ENCODE results near the gene ALK.

ALK gene

DNA sequence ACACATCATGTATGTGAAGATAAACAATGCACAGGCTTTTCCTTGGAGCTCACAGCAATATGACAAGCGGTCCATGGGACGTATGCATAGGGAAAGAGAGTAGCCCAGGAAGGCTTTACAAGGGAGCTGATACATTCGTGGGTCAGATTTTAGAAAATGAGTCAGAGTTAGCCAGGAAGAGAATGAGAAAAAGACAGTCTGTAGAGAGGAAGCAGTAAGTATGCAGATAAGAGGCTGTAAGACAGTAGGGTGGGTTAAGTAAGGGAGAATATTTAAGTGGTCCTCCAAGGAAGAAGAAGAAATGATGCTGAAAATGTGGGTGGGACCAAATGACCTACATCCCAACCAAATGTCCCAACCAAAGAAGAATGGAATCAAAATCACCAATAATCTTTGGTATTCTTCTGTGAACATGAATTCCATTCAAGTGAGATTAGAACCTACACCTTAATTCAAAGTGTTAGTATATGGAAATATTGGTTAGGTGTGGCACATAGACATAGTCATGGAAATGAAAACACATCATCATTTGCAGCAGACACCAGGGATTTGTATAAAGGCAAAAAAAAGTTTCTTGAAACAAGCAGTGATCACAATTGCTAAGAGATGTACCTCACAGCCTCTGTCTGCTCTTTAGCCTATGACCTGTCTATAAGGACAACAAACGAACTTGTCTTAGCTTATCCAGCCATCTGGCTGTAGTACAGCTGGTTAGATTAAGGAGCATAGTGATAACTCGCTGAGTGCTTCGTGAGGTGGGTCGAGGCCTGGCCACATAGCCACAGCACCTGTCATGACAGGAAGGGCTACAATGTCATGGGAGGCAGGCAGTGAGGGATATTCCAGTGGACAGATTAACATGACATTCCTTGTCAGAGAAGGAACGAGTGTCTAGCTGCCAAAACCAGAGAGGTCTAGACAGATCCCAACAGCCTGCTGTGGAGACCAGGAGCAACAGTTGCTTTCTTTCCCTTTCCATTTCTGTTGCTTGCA lies 133.6 kb downstream of the ALK start:
- DNase-seq, result no peak

DNA sequence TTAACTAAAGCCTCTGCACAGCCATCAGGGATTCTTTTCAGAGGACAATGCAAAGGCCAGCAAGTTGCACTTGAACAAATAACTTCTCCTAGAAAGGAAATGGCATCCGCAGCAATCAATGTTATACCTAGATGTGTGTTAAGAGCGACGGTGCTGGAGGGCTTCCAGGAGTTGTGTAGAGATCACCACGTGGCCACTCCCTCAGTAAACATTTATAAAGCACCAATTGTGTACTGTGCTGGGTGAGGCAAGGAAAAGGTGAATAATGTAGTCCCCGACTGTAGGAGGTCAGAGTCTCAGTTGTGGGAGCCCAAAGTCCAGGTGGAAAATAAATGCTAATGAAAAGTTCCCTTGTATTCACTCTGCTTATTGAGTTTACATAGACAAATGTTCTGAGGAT lies 135.0 kb downstream of the ALK start:
- no peak for DNase-seq

DNA sequence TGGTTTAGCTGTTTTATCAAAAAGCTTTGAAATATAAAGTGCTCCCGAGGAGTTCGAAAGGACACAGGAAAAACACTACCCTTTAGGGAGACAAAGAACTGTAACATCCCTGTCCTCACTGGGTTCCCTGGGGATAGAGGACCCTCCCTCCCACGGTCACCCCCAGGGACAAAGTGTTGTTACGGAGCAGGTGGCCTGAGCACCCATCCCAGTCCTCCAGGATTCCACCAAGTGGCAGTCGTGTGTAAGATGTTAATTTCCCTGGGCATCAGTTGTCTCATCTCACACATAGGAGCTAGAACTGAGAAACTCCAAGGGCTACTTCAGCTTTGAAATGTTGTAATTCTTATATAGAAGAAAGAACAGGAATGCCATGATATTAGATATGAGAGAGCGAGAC lies 137.7 kb downstream of the ALK start:
- DNase-seq, result no peak

DNA sequence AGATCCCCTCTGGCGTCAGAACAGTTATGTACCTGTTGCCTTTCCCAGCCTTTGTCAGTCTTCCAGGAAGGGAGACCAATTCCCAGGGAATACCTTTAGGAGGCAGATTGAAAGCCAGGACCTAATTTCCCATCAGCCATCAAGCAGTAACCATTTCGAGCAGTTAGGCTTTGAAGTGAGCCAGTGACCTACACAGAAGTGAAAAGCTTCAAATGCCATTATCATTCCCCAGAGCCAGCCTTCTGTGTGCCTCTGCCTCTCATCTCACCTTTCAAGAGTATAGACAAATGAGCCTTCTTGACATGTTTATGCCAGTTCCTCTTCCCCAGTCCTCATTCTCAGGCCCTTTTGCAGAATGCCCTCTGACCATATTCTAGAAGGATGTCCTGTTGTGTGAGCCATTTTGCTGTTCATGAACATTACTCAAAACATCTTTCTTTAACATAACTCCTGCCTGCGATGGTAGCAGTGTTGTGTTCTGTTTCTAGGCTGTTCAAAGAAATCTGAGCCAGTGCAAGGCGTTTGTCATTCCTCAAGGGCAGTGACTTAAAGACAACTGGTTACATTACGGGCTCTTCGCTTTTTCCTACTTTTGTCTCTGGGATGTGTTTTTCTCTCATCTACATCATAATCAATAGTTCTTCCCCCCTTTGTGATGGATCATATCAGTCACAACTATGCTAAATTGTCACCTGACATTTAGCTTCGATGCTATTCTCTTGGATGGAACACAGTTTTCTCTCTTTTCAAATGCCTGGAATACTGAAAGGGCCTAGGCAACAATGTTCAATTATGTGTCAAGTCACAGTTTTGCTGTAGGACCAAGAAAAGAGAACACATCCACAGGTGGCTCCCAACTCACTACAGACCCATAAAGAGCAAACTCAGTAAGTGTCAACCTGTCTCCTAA lies 138.6 kb downstream of the ALK start:
- no peak for DNase-seq

DNA sequence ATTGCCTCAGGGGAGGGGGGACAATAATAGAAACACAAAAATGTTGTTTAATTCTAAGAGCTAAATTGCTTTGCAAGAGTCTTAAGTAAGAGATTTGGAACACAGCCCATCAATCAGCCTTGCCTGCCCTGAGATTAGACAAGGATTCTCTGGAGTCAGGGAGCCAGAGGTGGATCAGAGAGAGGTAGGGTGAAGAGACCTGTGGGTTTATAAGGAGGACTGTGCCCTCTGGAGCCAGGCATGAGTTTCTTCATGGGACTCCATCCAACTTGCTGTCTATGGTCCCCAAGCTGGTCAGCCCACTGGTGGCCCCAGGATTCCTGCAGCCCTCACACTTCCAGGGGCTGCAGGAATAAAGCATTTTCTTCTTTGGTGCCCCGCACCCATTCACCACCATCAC lies 139.3 kb downstream of the ALK start:
- no peak for DNase-seq

DNA sequence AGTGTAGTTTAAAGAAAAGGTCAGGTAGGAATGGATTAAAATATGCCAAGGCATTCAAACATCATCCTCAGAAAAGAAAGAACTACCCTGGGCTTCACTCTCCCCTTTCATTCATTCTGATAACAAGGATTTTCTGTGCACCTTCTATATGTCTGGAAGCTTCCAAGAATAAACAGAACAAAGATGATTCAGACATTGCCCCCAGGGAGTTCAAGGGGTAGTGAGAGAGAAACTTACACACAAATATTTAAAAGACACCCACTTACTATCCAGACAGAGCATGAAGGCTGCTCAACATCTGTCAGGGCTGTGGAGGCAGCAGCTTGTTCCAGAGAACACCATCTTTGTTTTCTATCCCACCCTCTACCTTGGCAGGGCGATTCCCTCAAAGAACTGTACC lies 140.5 kb downstream of the ALK start:
- DNase-seq, result no peak

DNA sequence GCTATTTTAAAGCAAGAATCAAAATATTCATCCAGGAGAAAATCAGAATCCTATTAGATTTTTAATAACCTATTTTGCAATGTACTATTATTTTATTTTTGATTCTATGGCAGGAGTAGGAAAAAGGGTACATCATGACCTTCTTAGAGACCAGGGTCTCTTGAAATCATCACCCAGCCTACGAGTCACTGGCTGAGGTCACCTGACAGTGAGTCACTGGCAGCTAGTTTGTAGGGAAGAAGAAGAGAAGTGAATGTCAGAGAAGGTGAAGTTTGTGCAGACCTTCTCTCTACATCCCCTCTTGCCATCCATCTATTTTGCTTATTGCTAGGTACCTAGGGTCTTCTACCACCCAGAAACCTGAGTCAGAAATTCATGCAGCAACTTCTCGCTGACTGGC lies 144.2 kb downstream of the ALK start:
- no peak for DNase-seq

DNA sequence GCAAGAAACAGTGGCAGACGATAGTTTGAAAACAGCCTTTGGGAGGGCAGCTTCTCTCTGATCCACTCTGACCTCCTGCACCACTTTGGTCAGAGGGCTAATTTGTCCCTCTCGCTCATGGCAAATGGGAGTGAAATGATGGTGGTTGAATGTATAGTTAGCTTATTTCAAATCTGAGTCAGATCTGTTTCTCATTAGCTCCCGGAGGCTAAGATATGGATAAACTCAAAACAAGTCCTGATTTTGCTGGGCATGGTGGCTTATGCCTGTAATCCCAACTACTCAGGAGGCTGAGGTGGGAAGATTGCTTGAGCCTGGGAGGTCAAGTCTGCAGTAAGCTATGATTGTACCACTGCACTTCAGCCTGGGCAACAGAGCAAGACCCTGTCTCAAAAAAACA lies 145.0 kb downstream of the ALK start:
- no peak for DNase-seq

DNA sequence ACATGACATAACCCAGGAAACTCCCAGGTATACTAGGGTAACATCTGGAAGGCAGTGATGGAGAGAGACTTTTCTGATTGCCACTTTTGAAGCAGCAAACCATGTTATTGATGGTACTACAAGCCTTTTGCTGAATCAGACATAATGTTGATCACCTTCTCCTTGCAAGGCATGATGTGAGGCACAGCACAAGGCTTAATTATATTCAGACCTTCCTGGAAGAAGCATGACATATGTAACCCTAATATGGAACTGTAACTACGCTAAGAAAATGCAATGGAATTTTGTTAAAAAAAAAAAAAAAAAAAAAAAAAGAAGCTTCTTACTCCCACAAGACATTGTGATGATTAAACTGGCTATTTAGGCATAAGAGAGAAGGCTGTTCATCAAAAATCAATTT lies 145.4 kb downstream of the ALK start:
- no peak for DNase-seq

DNA sequence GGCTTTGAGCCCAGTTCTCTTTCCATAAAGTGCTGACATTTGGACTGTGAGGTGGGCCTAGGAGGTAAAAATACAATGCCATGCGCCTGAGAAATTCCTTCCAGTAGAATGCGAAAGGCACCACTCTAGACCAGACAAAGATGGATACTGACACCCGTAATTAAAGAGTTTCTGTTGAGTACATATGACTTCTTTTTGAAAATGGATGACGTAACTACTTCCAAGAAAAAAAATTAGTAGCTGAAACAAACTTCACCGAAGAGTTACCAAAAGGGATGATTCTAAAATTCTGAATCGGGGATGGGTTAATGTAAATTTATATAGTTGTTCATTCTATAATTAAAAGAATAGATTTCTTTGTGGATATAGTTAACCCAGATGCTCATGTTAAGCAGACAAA lies 146.8 kb downstream of the ALK start:
- no peak for DNase-seq

DNA sequence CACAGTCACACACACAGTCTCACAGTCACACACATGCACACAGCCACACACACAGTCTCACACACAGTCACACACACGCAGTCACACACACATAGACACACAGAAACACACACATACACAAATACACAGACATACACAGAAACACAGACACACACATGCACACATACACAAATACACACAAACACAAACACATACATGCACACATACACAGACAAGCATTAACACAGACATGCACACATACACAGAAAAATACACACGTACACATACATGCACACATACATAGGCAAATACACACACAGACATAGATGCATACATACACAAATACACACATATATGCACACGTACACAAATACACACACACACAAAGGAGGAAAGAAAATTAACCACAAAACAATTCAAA lies 150.5 kb downstream of the ALK start:
- DNase-seq, result no peak

DNA sequence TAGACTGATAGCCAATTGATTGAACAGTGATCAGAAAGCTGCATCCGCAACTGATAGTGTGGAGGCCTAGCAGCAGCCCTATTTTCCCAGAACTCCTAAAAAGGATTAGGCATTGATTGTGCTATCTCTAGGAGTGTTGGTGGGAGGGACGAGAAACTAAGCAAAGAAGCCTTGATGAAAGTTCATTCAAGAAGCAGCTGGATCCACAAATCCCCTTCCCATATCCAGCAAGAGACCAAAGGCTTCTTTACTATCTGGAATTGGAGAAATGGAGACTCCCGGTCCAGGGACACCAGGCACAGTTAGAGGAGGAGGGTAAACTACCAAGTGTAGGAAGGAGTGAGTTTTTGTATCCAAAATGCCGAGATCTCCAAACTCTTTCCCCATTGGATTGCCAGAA lies 151.5 kb downstream of the ALK start:
- no peak for DNase-seq

DNA sequence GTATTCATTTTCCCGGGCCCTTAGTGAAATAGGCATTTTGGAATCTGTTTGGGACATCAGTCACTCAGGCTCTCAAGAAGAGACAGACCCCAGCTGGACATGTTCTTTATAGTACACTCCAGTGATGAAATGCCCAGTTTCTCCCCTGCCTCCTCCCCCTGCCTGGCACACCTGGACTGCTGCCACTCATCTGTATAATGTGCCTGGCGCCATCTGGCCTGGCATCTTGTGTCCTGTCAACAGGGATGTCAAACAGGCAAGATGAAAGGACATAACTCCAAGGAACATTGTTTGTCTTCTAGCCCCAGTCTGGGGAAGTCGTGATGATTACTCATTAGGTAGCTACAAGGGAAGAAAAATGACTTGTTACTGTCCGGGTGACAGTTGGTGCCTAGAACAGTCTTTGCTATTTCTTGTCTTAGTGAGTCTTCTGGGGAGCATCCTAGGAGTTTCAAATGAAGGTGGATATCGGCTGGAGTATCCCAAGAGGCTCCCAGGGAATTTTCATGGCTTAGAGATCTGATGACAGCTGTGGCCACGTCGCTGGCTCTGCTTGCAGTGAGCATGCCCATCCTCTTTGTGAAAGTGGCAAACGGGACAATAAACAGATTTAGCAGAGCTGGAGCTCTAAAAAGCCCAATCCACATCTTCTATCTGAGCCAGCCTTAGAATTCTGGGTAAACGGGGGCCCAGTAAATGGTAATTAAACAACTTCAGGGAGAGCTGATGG lies 153.6 kb downstream of the ALK start:
- no peak for DNase-seq

DNA sequence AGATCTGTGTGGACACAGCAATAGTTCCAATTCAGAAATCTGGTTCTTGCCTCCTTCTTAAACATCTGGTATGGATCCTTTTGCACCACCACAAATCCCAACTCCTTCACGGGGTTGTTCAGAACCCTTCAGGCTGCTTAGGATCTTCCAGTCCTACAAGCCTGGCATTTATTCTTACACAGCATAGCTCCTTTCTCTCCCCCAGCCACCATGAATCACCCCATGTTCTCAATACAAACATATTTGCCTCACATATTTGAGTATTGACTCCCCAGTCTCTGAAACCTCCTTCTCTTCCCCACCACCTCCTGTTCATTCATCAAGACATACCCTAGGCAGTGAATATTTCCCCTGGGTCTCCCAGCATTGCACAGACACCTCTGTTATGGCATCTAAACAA lies 155.2 kb downstream of the ALK start:
- no peak for DNase-seq

DNA sequence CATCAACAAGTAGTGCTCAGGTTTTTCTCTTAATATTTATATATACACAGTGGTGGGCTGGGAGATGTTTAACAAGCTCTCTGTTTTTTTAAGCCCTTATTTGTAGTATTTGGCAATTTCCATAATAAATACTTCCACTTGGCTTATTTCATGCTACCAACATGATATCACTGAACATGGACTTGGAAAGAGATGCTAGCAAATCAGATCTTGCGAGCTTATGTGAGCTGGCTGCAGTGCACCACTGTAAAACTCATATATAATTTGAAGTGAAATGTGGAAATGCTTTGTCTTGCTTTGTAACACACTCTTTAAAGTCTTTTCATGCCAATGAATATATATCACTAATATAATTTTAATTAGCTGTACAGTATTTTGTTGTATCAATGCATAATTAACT lies 155.7 kb downstream of the ALK start:
- no peak for DNase-seq

DNA sequence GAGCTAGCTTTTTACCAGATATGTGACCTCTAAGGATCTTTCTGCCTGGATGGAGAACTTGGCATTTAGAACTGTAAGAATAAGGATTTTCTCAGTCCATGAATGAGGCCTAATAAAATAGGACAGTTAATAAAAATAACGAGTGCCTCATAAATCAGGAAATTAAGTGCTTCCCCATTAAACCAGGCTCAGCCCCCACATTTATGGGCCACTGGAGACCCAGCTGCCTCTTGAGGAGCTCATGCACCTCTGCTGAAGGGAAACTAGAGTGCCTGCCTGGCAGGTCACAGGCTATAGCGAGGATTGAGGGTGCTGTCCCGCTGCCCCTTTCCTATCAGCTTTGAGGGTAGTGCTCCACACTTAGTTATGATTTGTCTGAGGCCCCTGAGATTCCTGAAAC lies 158.0 kb downstream of the ALK start:
- no peak for DNase-seq

DNA sequence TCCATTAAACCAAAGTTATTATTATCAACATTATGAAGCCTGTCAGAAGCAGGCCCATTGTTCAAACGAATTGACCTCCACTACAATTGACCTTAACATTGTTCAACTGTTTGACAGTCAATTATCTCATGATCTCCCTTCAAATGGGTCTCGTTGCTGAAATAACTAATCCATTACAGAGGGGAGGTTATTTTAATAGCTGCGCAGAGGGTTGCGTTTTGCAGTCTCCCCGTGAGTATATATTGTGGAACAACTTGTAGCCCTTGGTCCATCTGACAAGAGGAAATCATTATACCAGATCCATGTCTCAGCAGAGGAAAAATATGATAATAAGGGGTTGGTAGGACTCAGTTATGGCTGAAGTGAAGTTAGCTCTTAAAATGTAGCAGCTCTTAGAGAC lies 159.1 kb downstream of the ALK start:
- DNase-seq, result no peak

DNA sequence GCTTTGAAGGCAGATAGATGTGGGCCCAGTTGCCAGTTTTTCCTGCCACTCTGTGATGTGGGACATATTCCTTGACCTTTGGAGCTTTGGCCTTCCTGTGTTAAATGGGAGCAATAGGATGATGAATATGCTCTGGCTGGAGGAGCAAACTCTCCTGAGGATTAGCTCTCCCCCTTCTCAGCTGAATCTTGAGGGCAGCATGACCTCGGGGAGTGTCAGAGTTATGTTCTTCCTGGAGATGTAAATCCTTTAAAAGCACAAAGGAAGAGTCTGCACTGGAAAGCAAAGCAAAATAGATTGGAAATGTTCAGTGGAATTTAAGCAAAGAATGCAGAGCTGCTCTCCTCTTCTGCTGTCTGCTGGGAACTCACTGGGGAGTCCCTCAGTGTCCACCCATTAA lies 160.1 kb downstream of the ALK start:
- DNase-seq, result no peak

DNA sequence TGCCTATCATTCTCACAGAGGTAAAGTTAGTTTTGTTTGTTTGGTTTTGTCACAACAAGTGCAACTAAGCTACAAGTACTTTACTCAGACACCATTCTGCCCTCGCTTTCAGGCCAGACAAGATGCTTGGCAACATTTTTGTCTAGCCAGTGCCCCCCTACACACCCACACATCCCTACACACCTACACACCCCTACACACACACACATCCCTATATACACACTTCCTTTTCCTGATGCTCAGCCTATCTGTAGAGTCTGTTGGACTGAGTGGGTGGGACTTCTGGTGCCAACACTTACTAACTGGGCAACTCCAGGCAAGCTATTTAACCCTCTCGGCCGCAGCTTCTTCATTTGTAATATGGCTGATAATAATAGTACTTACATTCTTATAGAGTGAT lies 161.4 kb downstream of the ALK start:
- DNase-seq, result no peak

DNA sequence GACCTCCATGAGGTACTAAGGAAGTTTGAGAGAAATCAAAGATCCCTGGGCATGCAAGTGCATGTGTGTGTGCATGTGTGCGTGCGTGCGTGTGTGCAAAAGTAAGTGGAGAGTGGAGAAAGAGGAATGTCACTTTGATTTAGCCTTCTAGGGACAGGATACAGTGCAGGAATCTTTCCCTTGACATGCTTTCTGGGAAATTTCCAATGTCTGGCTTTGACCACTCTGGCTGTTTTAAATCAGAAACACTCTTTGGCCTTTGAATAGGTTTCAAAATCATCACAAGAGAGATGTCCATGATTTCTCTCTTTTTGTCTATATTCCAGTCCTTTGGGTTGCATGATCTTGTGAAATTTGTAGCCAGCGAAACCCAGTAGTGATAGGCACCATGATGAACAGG lies 162.0 kb downstream of the ALK start:
- no peak for DNase-seq

DNA sequence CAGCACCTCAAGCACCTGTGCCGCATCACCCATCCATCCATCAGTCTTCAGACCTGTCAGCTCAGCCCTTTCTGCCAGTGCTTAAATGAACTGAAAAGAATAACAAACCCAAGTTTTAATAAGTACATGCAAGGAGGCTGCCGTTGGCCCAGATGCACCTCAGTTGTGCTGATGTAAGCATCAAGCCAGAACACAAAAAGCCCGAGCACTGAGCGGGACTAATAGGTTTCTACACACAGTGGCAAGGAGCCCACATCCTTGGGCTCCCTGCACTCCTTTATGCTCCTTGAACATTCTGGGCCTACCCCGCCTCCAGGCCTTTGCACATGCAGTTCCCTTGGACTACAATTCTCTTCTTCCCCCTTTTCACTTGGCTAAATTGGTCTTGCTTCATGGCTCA lies 165.6 kb downstream of the ALK start:
- no peak for DNase-seq

DNA sequence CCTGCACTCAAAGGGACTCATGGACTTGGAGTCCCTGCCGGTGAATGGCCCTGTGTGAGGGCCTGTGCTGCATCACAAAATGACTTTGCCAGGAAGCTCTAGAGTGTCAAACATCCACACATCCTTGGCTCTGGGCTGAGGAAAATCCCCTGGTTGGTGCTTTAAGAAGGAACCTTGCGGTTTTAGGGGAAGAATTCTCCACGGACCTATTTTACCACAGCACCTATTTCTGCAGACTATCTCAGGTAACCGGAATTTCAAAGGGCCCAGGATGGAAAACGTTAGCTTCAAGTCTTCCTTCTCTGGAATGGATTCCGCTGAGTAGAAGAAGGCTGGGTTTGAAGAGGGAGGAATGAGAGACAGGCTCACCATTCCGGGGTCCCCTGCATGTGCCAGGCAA lies 166.2 kb downstream of the ALK start:
- DNase-seq, result no peak

Data from AML-193 (cell line).